Measurements from ENCODE around the gene ANAPC4. TPM values are rescaled to one million over a fixed set of nuclear protein-coding genes. Genes with fewer than 3 reads are reported as not detected.
A peak's percentile ranks its signal among the peaks of the same experiment; 100 is the strongest.

ANAPC4 gene
- total RNA-seq, 1 donor from 2014 or later: 15.0 TPM

DNA sequence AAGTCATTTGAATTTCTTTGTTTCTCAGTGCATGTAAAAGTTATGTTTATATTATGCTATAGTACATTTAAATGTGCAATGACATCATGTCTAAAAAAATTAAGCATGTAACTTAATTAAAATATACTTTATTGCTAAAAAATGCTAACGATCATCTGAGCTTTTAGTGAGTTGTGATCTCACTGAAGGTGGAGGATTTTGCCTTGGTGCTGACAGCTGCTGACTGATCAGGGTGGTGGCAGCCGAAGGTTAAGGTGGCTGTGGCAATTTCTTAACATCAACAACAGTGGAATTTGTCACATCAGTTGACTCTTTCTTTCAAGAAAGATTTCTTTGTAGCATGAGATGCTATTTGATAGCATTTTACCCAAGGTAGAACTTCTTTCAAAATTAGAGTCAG, 6.6 kb downstream of the ANAPC4 start:
- no peaks in the 10 kb centered on the region for H3K27me3 ChIP-seq (ENCODE audit: control insufficient read depth, insufficient read depth, low read length)
- H3K36me3 ChIP-seq (ENCODE audit: control insufficient read depth, insufficient read depth, low read length): peaks cover 6% of the 10 kb centered on the region
- no peak for TF ChIP-seq CTCF (IDR thresholded peaks at IDR 0.05; ENCODE audit: insufficient read depth, low read length, severe bottlenecking)
- H3K4me3 ChIP-seq (ENCODE audit: low read depth, low read length): no peak overlapping the region
- no peak for DNase-seq (ENCODE audit: low read depth)
- FAIRE-seq: no peak

DNA sequence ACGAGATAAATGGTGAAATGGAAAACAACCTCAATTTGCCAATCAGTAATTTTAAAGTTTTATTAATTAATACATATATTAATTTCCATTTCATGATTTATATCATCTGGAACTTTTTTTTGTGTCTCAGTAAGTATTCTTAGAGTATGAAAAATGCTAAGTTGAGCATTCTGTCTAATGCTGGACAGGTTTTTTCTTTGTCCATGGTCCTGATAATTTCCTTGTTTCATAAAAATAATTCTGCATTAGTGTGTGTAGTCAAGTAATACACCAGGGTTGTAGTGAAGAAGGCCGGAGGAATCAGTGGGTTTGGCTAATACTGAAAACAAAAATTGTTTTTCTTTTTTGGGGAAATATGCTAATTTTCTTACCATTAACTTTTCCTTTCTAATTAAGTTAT, 9.9 kb downstream of the ANAPC4 start:
- DNase-seq (ENCODE audit: low read depth) (no peak), FAIRE-seq (no peak)
- TF ChIP-seq CTCF (IDR thresholded peaks at IDR 0.05; ENCODE audit: insufficient read depth, low read length, severe bottlenecking): no peak
- H3K36me3 ChIP-seq (ENCODE audit: control insufficient read depth, insufficient read depth, low read length): peaks cover 4% of the 10 kb centered on the region
- H3K27me3 ChIP-seq (ENCODE audit: control insufficient read depth, insufficient read depth, low read length): no peaks in the 10 kb centered on the region
- H3K4me3 ChIP-seq (ENCODE audit: low read depth, low read length): no peak overlapping the region

DNA sequence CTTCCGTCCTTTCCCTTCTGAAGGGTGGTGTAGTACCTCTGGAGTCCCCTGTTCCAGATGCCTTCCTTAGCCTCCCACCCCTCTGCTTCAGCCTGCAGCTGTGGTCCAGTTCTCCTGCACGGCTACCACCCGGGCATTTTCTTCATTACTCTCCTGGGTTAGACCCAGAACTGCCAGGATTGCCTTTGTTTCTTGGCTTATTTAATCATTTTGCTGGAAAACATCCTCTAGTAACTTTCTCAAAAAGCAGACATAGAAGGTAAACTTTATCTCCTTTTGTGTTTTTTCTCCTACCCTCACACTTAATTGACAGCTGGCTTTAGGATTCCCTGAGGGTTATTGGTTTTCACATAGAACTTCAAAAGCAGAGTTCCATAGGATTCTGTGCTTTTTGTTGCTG, 20.2 kb downstream of the ANAPC4 start:
- Histone ChIP-seq H3K4me3 (ENCODE audit: low read depth, low read length) (no peak overlapping the region), H3K27me3 (ENCODE audit: control insufficient read depth, insufficient read depth, low read length) (no peaks in the 10 kb centered on the region), H3K36me3 (ENCODE audit: control insufficient read depth, insufficient read depth, low read length) (peaks cover 10% of the 10 kb centered on the region)
- no peak for FAIRE-seq
- DNase-seq (ENCODE audit: low read depth): no peak
- TF ChIP-seq CTCF (IDR thresholded peaks at IDR 0.05; ENCODE audit: insufficient read depth, low read length, severe bottlenecking): no peak

GRCh38 chr4:25399510-25399909, 22.4 kb downstream of the ANAPC4 start:
- Histone ChIP-seq H3K27me3 (ENCODE audit: control insufficient read depth, insufficient read depth, low read length) (no peaks in the 10 kb centered on the region), H3K36me3 (ENCODE audit: control insufficient read depth, insufficient read depth, low read length) (peaks cover 8% of the 10 kb centered on the region), H3K4me3 (ENCODE audit: low read depth, low read length) (no peak overlapping the region)
- no peak for TF ChIP-seq CTCF (IDR thresholded peaks at IDR 0.05; ENCODE audit: insufficient read depth, low read length, severe bottlenecking)
- no peak for FAIRE-seq
- DNase-seq (ENCODE audit: low read depth): no peak

GRCh38 chr4:25401066-25401465, 24.0 kb downstream of the ANAPC4 start:
- Histone ChIP-seq H3K4me3 (ENCODE audit: low read depth, low read length) (no peak overlapping the region), H3K36me3 (ENCODE audit: control insufficient read depth, insufficient read depth, low read length) (peaks cover 8% of the 10 kb centered on the region), H3K27me3 (ENCODE audit: control insufficient read depth, insufficient read depth, low read length) (no peaks in the 10 kb centered on the region)
- DNase-seq (ENCODE audit: low read depth) (peak; percentile 25), FAIRE-seq (no peak)
- no peak for TF ChIP-seq CTCF (IDR thresholded peaks at IDR 0.05; ENCODE audit: insufficient read depth, low read length, severe bottlenecking)

DNA sequence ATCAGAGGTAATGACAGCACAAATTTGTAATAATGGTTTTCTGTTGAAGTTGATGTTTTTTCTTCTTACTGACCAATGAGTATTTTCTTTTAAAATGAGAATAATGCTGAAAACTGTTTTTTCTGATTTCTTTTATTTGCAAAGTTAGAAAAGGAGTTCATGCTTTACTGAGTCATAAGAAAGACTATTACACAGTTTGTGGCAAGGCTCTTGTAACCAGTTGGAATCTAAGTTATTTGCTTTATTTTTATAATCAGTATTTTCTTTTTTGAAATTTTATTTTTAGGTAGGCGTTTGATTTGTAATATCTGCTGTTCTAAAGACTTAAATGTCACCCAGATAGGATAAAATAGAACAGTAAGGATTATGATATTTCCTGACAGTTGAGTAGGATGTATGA, 25.5 kb downstream of the ANAPC4 start:
- no peak for TF ChIP-seq CTCF (IDR thresholded peaks at IDR 0.05; ENCODE audit: insufficient read depth, low read length, severe bottlenecking)
- FAIRE-seq (no peak), DNase-seq (ENCODE audit: low read depth) (no peak)
- H3K36me3 ChIP-seq (ENCODE audit: control insufficient read depth, insufficient read depth, low read length): peaks cover 6% of the 10 kb centered on the region
- H3K27me3 ChIP-seq (ENCODE audit: control insufficient read depth, insufficient read depth, low read length): no peaks in the 10 kb centered on the region
- H3K4me3 ChIP-seq (ENCODE audit: low read depth, low read length): no peak overlapping the region
